Measurements from ENCODE around the gene TIAM2.

DNA sequence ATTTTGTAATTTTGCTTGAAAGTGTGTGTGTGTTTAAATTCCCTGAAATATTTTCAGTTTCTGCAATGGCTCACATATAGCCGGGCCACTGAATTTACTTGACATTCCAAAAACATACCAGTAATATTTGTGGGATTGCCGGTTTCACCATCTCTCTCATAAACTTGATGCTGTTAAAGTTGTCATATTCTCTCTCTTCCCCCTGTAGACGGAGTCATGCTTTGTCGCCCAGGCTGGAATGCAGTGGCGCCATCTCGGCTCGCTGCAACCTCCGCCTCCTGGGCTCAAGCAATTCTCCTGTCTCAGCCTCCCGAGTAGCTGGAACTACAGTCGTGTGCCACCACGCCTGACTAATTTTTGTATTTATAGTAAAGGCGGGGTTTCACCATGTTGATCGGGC is 122.1 kb downstream of the TIAM2 start:
- no peak for TF ChIP-seq CTCF (IDR thresholded peaks at IDR 0.05)
- TF ChIP-seq POLR2A (IDR thresholded peaks at IDR 0.05), result no peak
